HG03460 (cell line): ENCODE data around the gene DPCD.

Experiments used
- ATAC-seq: cut with Tn5 transposase; IDR thresholded peaks from one replicate; pipeline ENCODE4 v1.9.1; 2021; ENCODE audit not compliant: unreplicated experiment

DPCD gene

GRCh38 chr10:101567165-101568006, 20.7 kb upstream of the DPCD start:
- ATAC-seq = no peak

DNA sequence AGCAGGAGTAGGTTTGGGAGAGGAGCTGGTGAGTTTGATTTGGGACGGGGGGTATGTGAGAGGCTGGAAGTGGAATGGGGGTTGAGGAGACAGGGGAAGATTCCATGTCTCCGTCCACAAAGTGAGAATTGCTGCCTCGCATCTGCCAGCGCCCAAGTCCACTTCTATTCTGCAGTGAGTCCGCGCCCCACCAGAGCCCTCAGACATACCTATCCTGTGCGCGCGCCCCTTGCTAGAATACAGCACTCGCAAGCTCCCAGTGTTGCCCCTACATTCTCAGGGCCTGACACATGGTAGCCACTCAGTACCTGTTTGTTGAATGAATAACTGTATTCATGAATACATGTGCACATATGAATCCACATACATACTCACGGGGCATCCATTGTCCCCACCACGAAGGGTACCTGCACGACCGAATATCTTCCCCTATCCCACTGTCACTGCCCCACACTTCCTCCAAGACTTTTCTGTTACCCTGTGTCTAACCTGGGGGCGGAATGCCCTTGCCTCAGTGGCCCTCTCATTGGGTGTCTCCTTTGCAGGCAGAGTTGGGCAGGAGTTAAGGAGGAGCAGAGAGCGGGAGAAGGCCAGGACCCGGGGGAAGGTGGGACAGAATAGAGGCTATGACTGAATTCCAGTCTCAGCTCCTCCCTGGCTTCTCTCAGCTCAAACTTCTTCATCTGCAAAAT, 19.9 kb upstream of the DPCD start:
- no peak for ATAC-seq

DNA sequence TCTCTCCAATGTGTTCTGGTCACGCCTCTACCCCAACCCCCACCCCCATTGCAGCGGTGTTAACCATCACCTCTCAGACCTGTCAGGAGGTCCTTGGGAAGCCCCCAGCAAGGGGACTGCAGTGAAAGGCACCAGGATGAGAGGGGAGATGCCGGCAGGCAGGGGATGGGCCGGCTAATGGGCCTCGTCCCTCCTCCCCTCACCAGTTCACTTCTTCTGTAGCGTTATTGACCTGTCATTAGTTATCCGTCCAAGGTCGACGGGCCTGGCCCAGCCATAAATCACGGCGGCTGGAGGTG, 18.8 kb upstream of the DPCD start:
- ATAC-seq = no peak

GRCh38 chr10:101569622-101570427, 18.3 kb upstream of the DPCD start:
- peak; percentile 56 for ATAC-seq

DNA sequence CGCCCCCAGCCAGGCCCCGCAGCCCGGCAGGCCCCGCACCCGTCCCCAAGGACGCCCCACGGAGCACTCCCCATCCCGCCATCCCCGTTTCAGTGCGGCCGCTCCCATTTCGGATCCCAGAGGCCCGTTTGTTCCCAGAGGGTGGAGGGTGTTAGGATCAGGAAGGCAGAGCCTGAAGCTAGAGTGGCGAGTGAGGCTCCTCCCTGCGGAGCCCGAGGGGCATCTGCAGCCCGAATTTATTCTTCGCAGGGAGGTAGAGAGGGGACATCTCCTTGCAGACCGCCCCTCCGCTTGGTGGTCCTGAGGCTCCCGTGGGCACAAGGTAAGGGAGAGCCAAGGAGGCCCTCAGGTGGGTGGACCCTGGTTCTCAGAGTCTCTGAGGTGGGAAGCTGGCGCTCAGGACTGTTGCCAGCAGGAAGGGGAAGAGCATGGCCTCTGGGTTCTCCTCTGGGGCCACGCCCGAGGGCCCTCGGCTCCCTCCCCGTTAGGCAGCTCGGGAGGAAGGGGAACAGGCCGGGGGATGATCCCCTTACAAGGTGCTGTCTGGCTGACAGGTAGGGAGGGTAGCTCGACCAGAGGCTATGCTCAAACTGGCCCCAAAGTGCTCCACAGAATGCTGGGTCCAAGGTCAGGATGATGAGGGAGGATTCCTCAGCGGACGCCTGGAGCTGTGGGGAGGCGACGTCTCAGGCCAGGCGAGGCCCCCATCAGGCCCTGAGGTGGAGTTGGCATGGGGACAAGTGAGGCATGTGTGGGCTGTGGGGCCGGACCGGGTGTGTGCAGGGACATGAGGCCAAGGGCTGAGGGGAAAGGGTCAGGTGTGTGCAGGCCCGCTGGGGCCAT, 17.5 kb upstream of the DPCD start:
- peak; percentile 20 for ATAC-seq

DNA sequence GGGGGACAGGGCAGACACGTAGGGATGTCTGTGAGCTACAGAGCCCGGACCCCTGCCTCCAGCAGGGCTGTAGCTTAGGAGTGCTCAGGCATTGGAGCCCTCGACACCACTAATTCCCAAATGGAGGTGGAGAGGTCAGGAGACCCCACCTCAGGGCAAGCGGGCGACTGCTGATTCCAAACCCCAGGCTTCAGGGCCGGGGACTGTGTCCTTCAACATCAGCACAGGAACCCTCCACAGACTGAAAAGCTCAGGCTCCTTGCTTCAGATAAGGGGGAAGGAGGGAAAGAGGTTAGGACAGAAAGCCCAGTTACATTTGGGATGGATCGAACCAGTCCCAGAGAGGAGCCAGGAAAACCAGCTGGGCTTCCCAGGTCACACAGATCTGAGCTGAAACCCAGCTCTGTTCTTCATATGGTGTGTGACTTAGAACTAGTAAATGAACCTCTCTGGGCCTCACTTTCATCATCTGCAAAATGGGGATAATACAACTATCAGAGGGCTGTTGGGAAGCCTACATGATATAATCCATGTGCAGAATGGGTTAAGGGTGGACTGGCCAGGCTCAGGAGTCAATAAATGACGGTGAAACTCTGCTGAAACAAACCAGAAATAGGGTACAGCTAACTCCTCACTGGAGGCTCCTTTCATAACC, 16.7 kb upstream of the DPCD start:
- ATAC-seq = no peak

DNA sequence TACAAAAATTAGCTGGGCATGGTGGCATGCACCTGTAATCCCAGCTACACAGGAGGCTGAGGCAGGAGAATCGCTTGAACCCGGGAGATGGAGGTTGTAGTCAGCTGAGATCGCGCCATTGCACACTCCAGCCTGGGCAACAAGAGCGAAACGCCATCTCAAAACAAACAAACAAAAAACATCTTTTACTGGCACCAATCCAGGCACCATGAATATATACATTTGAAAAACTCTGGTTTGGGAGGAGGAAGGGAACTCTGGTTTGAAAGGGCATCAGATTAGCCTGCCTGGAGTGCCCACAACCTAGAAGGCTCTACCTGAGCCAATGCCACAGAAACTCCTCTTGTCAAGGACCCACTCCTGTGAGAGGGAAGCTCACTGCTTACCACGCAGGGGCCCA, 16.0 kb upstream of the DPCD start:
- ATAC-seq = no peak

GRCh38 chr10:101572785-101573184, 15.3 kb upstream of the DPCD start:
- no peak for ATAC-seq

- no peak for ATAC-seq
Observed at GRCh38 chr10:101573885-101574753, 14.0 kb upstream of the DPCD start.

DNA sequence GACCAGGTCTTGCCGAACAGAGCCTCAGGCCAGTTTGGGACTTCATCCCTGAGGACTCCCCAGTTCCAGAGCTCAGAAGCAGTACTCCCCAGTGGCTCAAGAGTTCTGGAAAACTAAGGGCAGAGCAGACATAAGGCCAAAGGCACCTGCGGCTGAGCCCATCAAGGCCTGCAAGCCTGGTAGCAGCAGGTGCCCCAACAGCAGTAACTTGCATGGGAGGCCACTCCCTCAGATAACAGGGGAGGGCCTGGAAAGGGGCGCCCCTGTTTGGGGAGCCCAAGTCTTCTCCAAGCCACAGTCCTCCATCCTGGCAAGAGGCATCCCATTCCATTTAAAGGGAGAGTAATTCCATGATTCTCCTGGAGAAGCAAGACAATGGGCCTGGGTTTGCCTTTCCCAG, 13.0 kb upstream of the DPCD start:
- ATAC-seq = no peak

DNA sequence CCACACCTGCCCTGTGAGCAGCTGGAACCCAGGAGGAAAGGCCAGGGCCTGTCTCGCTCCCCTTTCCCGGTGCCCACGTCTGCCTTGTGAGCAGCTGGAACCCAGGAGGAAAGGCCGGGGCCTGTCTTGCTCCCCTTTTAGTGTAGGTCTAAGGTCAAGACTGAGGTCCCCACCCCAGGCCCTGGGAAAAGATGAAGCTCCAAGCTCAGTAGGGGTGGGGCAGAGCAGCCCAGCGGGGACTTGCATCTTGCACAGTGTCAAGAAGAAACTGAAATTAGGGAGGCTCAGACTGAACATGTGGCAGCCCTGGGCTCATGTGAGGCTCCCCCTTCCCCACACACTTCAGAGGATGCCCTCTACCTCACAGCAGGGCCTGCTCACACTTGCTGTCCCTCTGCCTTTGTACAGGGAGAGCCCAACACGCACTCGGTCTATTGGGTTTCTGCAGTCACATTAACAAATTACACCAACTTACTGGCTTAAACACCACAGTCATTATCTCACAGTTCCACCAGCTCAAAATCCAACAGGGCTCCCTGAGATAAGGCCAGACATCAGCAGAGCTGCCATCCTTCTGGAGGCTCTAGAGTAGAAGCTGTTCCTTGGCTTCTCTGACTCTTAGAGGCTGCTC, 12.4 kb upstream of the DPCD start:
- ATAC-seq = no peak

GRCh38 chr10:101576211-101576863, 11.8 kb upstream of the DPCD start:
- ATAC-seq = no peak

DNA sequence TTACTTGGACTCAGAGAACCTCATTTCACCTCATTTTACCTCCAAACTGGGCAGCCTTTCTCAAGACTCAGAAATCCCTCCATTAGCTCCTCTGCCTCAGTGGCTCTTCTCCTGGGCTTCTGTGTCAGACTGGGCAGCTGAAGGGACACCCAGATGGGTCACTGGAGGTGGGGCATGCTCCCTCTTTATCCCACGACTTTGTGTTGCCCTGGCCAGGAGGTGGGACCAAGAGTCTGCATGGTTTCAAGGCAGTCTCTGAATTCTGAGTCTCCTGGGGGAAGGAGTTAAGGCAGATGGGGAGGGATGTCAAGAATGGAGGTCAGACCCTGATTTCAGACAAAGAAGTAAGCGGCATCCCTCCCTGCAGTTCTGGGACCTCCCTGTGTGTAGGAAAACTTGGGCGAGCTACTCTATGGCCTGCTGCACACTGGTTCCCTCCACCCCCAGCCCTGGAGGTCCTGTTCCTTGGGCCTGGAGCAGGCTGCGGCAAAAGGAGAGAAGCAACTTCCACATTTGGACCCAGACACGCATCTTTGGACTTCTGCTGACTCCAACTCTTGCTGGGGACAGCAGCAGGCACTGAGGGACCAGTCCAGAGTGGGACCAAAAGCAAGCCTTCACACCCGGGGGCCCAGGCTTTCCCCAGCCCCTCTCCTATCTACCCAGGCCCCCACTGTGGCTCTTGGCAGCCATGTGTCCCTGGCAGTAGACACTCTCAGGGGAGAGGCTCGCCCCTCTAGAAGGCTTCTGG, 10.8 kb upstream of the DPCD start:
- ATAC-seq = no peak

GRCh38 chr10:101578192-101578591, 9.9 kb upstream of the DPCD start:
- ATAC-seq = no peak

- ATAC-seq = no peak
Observed at GRCh38 chr10:101578803-101579515, 9.2 kb upstream of the DPCD start.

DNA sequence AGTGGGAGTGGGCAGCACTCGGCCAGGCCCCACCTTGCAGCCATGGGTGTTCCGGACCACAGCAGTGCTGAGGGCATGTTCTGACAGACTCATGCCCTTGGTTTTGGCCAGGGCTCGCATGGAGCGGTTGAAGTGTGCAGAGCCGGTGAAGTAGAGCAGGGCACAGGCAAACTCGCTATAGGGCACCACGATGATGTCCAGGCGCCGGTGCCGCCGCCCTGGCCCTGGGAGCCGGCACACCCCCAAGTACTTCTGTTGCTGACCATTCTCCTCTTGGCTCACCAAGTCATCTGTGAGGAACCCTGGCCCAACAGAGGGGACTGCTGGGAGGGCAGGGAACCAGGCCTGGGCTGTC, 8.6 kb upstream of the DPCD start:
- no peak for ATAC-seq
